Measurements from ENCODE around the gene GAS7. TPM values are rescaled to one million over a fixed set of nuclear protein-coding genes. Genes with fewer than 3 reads are reported as not detected.

The GAS7 gene
- total and polyA plus RNA-seq, 10 of the 15 experiments (the other 5 are each of a cell fraction or from before 2014, with no cell fraction given) = 2.3 to 53.4 (median 24.0) TPM

GRCh38 chr17:9944704-9945103 lies 253.7 kb downstream of the GAS7 start:
- TF ChIP-seq CHD1 (IDR thresholded peaks at IDR 0.05; ENCODE audit: low read depth, low read length) (no peak), RAD51 (IDR thresholded peaks at IDR 0.05) (no peak), IKZF1 (conservative IDR thresholded peaks at IDR 0.05) (no peak), NFIC (IDR thresholded peaks at IDR 0.05; ENCODE audit: low read depth, low read length) (no peak), SREBF2 (IDR thresholded peaks at IDR 0.05; ENCODE audit: low read length) (no peak), IKZF2 (IDR thresholded peaks at IDR 0.05) (no peak), HDAC2 (IDR thresholded peaks at IDR 0.05) (no peak), SMAD5 (IDR thresholded peaks at IDR 0.05; ENCODE audit: low read depth) (no peak), MXI1 (IDR thresholded peaks at IDR 0.05; ENCODE audit: low read depth, low read length) (no peak), USF1 (IDR thresholded peaks at IDR 0.05; ENCODE audit: borderline replicate concordance, extremely low read length, insufficient read depth, low read depth, low read length) (no peak), TCF7 (IDR thresholded peaks at IDR 0.05; ENCODE audit: borderline replicate concordance) (no peak), ZBTB33 (IDR thresholded peaks at IDR 0.05) (no peak), ELK1 (IDR thresholded peaks at IDR 0.05; ENCODE audit: low read depth, low read length) (no peak), POLR2A (IDR thresholded peaks at IDR 0.05; ENCODE audit: low read depth, low read length) (no peak), EP300 (IDR thresholded peaks at IDR 0.05; ENCODE audit: borderline replicate concordance in 1 of 2, control insufficient read depth in 1 of 2, low read depth in 2 of 2, low read length in 2 of 2) (no peak)
- H3K9me3 ChIP-seq (replicated peaks; ENCODE audit: control insufficient read depth, insufficient read depth, low read length) = no peaks in the 10 kb centered on the region
- POLR2A ChIA-PET = interaction anchor here (0.5 kb wide), 1 partner anchor 217 kb away, joined by 4 read pairs; no protein-coding TSS in a partner anchor
- H3K4me2 ChIP-seq (ENCODE audit: control insufficient read depth, insufficient read depth) = no peak overlapping the region
- SMC1A ChIA-PET (ENCODE audit: uncharacterized antibody, unreplicated experiment) = no interaction called here
- DNase-seq (ENCODE audit: low read depth, low spot score) (no peak), FAIRE-seq (no peak), ATAC-seq (no peak)
- in situ Hi-C loops (cut with MboI) (no loop called here), intact Hi-C loops (cut with micrococcal nuclease; ENCODE audit: unreplicated experiment) (no loop called here)
- H3K4me1 ChIP-seq (ENCODE audit: control insufficient read depth, insufficient read depth, low read length) = no peaks in the 10 kb centered on the region
- H3K9ac ChIP-seq (ENCODE audit: control insufficient read depth, insufficient read depth, low read length) = no peak overlapping the region
- no peaks in the 10 kb centered on the region for H3K79me2 ChIP-seq (ENCODE audit: control insufficient read depth, insufficient read depth, low read length)
- BruUV-seq (replicated peaks) = no TSS peak
- CTCF ChIA-PET = interaction anchor here (1.6 kb wide), 1 partner anchor 20 kb away, joined by 3 read pairs; no protein-coding TSS in a partner anchor
- 74% methylated on average over 7 of the region's 7 CpGs for WGBS (ENCODE audit: insufficient coverage, insufficient replicate concordance, low lambda C conversion rate, missing lambda C conversion rate)
- H4K20me1 ChIP-seq (ENCODE audit: control insufficient read depth, insufficient read depth) = no peaks in the 10 kb centered on the region
- H2AFZ ChIP-seq (ENCODE audit: control insufficient read depth, low read depth, low read length) = no peak overlapping the region
- RAD21 ChIA-PET (ENCODE audit: unreplicated experiment) = no interaction called here
- no peak overlapping the region for H3K4me3 ChIP-seq
- H3K36me3 ChIP-seq (ENCODE audit: control insufficient read depth in 2 of 2, insufficient read depth in 2 of 2, low read length in 1 of 2) = no peaks in the 10 kb centered on the region; a peak in 1 of 4 replicates
- no peaks in the 10 kb centered on the region for H3K27me3 ChIP-seq (replicated peaks in 1 of 2; ENCODE audit: control insufficient read depth in 2 of 2, insufficient read depth in 2 of 2, low read length in 1 of 2)
- H3K27ac ChIP-seq (ENCODE audit: control insufficient read depth, insufficient read depth) = no peak overlapping the region
